ENCODE data around the gene SVIL.

The SVIL gene

GRCh38 chr10:29657719-29658274 lies 23.0 kb upstream of the SVIL start:
- H3K27ac ChIP-seq: no peak overlapping the region

GRCh38 chr10:29656451-29656992 lies 21.8 kb upstream of the SVIL start:
- TF ChIP-seq ZFX (IDR thresholded peaks at IDR 0.05) (no peak), CTCF (conservative IDR thresholded peaks at IDR 0.05) (no peak)
- H3K27ac ChIP-seq: no peak overlapping the region

More at GRCh38 chr10:29657719-29658274, 23.0 kb upstream of the SVIL start:
- no peak for TF ChIP-seq ZFX (IDR thresholded peaks at IDR 0.05)
- no peak for TF ChIP-seq CTCF (conservative IDR thresholded peaks at IDR 0.05)

- no peak overlapping the region for H3K27ac ChIP-seq
Observed at GRCh38 chr10:29652192-29652591, 17.4 kb upstream of the SVIL start.

GRCh38 chr10:29651767-29652166 lies 17.0 kb upstream of the SVIL start:
- no peak overlapping the region for H3K27ac ChIP-seq
- TF ChIP-seq ZFX (IDR thresholded peaks at IDR 0.05) (no peak), CTCF (conservative IDR thresholded peaks at IDR 0.05) (no peak)

More at GRCh38 chr10:29652192-29652591, 17.4 kb upstream of the SVIL start:
- TF ChIP-seq ZFX (IDR thresholded peaks at IDR 0.05) (no peak), CTCF (conservative IDR thresholded peaks at IDR 0.05) (no peak)

- no peak overlapping the region for H3K27ac ChIP-seq
- no peak for TF ChIP-seq ZFX (IDR thresholded peaks at IDR 0.05)
- no peak for TF ChIP-seq CTCF (conservative IDR thresholded peaks at IDR 0.05)
Observed at GRCh38 chr10:29650552-29650944, 15.8 kb upstream of the SVIL start.

- no peak overlapping the region for H3K27ac ChIP-seq
- TF ChIP-seq CTCF (conservative IDR thresholded peaks at IDR 0.05) (no peak), ZFX (IDR thresholded peaks at IDR 0.05) (no peak)
Observed at GRCh38 chr10:29649561-29650551, 15.1 kb upstream of the SVIL start.

GRCh38 chr10:29648983-29649268 lies 14.2 kb upstream of the SVIL start:
- no peak overlapping the region for H3K27ac ChIP-seq
- no peak for TF ChIP-seq CTCF (conservative IDR thresholded peaks at IDR 0.05)
- no peak for TF ChIP-seq ZFX (IDR thresholded peaks at IDR 0.05)

All from C4-2B (cell line).